ENCODE data around the gene MXRA8.

The MXRA8 gene

DNA sequence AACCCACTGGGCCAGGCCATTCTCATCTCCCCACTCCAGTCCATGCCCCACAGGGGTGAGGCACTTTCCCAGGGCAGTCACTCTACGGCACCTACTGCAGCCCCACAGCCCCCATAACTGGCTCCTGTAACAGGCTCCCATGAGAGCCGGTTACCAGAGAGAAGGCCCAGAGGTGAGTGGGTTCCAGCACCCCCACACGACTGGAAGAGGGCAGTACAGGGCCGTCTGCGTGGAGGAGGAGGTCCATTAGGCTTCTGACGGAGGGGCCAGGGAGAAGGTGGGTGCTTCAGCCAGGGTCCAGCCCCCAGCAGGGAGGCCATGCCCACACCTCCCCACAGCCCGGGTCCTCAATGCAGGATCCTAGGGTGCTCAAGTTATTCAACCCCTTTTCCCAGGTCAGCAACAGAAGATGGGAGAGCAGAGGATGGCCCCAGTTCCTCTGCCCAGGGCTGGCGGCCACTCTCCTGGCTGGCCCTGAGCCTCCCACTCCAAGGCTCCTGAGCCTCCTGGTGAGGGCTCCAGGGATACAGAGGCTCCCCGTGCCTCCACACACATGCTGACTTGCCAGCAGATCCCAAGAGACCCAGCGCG is 52.2 kb downstream of the MXRA8 start:
- no peak for DNase-seq

GRCh38 chr1:1305300-1306069 is 52.9 kb downstream of the MXRA8 start:
- DNase-seq, result peak; percentile 16

DNA sequence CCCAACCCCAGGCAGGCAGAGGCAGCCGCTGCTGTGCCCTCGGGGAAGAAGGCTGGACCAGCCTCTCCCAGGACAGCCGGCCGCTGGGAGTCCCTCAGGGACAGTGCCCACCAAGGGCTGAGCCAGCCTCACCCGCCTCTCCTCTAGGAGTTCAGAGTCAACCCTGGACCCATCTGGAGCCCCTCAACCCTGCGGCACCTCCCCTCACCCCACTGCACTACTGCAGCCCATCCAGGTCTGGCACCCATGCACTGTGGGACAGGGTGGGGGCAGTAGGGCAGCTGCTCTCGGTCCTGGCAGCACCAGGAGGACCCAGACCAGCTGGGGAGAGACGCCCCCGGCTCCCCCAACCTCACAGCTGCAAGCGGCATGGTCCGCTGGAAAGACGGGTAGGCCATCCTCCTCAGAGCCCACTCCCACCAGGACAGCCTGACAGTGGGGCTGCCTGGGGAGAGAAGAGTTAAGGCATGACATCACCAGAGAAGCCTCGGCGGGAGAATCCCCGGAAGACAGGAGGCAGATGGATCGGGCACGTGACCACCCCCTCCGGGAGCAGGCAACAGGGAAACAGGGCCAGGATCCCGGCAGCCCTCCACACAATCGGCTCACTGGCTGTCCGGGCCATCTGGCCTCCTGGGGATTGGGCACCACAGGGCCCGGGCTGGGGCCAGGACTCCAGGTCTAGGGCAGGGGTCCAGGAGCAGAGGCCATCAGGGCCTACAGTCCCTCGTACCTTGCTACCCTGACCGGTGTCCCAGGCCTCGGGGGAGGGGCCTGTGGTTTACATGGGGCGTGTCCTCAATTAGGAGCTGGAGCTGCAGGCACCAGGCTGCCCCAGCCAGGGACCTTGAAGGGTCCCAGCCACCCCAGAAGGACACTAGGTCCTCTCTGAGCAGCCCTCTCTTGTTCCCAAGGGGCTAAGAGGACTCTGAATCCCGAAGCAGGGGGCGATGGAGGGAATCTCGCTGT is 53.7 kb downstream of the MXRA8 start:
- DNase-seq, result peak; percentile 41

GRCh38 chr1:1303736-1304135 is 54.6 kb downstream of the MXRA8 start:
- no peak for DNase-seq

GRCh38 chr1:1302951-1303509 is 55.3 kb downstream of the MXRA8 start:
- DNase-seq, result no peak
